Measurements from ENCODE around the gene ATXN7L1. TPM values are rescaled to one million over a fixed set of nuclear protein-coding genes. Genes with fewer than 3 reads are reported as not detected.

The ATXN7L1 gene
- total and polyA plus RNA-seq, 2 of the 8 experiments (the other 6 are each of a cell fraction or from before 2014, with no cell fraction given) = 14.3 to 34.0 TPM

DNA sequence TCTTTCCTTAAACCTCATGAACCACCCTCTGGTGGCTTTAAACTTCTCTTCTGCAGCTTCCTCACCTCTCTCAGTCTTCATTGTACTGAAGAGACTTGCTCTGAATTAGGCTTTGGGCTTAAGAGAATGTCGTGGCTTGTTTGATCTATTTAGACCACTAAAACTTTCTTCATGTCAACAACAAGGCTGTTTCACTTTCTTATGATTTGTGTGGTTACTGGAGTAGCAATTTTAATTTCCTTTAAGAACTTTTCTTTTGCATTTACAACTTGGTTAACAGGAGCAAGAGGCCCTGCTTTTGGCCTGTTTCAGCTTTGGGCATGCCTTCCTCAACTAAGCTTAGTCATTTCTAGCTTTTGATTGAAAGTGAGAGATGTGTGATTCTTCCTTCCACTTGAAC, 48.5 kb upstream of the ATXN7L1 start (continued):
- TF ChIP-seq BRCA1 (IDR thresholded peaks at IDR 0.05; ENCODE audit: low read depth, low read length) (no peak), E2F6 (IDR thresholded peaks at IDR 0.05) (no peak)

Data from H1 (cell line).